ENCODE data around the gene GRK4.

The GRK4 gene

GRCh38 chr4:3013323-3013722, 50.0 kb downstream of the GRK4 start:
- no peak for DNase-seq (ENCODE audit: low read depth)

GRCh38 chr4:3013839-3014350, 50.5 kb downstream of the GRK4 start:
- no peak for DNase-seq (ENCODE audit: low read depth)

GRCh38 chr4:3016961-3017360, 53.6 kb downstream of the GRK4 start:
- no peak for DNase-seq (ENCODE audit: low read depth)

GRCh38 chr4:3017504-3017903, 54.1 kb downstream of the GRK4 start:
- no peak for DNase-seq (ENCODE audit: low read depth)

- no peak for DNase-seq (ENCODE audit: low read depth)
Observed at GRCh38 chr4:3019145-3019846, 55.9 kb downstream of the GRK4 start.

GRCh38 chr4:3021127-3021526, 57.8 kb downstream of the GRK4 start:
- no peak for DNase-seq (ENCODE audit: low read depth)

GRCh38 chr4:3021627-3022026, 58.3 kb downstream of the GRK4 start:
- no peak for DNase-seq (ENCODE audit: low read depth)

GRCh38 chr4:3022112-3022511, 58.7 kb downstream of the GRK4 start:
- no peak for DNase-seq (ENCODE audit: low read depth)

- DNase-seq (ENCODE audit: low read depth), result no peak
Observed at GRCh38 chr4:3022651-3023050, 59.3 kb downstream of the GRK4 start.

GRCh38 chr4:3025881-3026280, 62.5 kb downstream of the GRK4 start:
- no peak for DNase-seq (ENCODE audit: low read depth)

- DNase-seq (ENCODE audit: low read depth), result no peak
Observed at GRCh38 chr4:3026540-3026939, 63.2 kb downstream of the GRK4 start.

GRCh38 chr4:3029464-3029863, 66.1 kb downstream of the GRK4 start:
- DNase-seq (ENCODE audit: low read depth), result no peak

GRCh38 chr4:3030566-3031356, 67.4 kb downstream of the GRK4 start:
- no peak for DNase-seq (ENCODE audit: low read depth)

- DNase-seq (ENCODE audit: low read depth), result no peak
Observed at GRCh38 chr4:3031357-3032082, 68.1 kb downstream of the GRK4 start.

- no peak for DNase-seq (ENCODE audit: low read depth)
Observed at GRCh38 chr4:3034231-3034630, 70.9 kb downstream of the GRK4 start.

- no peak for DNase-seq (ENCODE audit: low read depth)
Observed at GRCh38 chr4:3035249-3035648, 71.9 kb downstream of the GRK4 start.

- no peak for DNase-seq (ENCODE audit: low read depth)
Observed at GRCh38 chr4:3035674-3036073, 72.3 kb downstream of the GRK4 start.

GRCh38 chr4:3036131-3036952, 73.0 kb downstream of the GRK4 start:
- DNase-seq (ENCODE audit: low read depth), result no peak

GRCh38 chr4:3037957-3038461, 74.6 kb downstream of the GRK4 start:
- DNase-seq (ENCODE audit: low read depth), result no peak

- DNase-seq (ENCODE audit: low read depth), result no peak
Observed at GRCh38 chr4:3039706-3040366, 76.5 kb downstream of the GRK4 start.

All from activated T-cell treated with anti-CD3 and anti-CD28 coated beads for 24 hours (primary cell).